Suppressor macrophage treated with lipopolysaccharide for 1 hour (primary cell): Measurements from ENCODE around the gene TMEM222.

ENCODE experiments used
- DNase-seq, 3 donors: peaks; one replicate each; pipeline ENCODE4 v3.0.0-alpha.2; 2020 to 2022

Gene TMEM222

GRCh38 chr1:27306892-27307761 is 14.8 kb upstream of the TMEM222 start:
- DNase-seq, result no peak

- DNase-seq, result no peak
Observed at GRCh38 chr1:27307874-27308598, 13.9 kb upstream of the TMEM222 start.

- DNase-seq, result peak in 1 of 3 donors; percentile 4
Observed at GRCh38 chr1:27314169-27314568, 7.8 kb upstream of the TMEM222 start.

- DNase-seq, result no peak
Observed at GRCh38 chr1:27314737-27315136, 7.2 kb upstream of the TMEM222 start.

GRCh38 chr1:27316860-27317259 is 5.1 kb upstream of the TMEM222 start:
- no peak for DNase-seq

- DNase-seq, result no peak
Observed at GRCh38 chr1:27318136-27318535, 3.8 kb upstream of the TMEM222 start.

GRCh38 chr1:27318596-27318995 is 3.4 kb upstream of the TMEM222 start:
- DNase-seq, result no peak

- no peak for DNase-seq
Observed at GRCh38 chr1:27322569-27323240, 742 bp downstream of the TMEM222 start.

GRCh38 chr1:27325286-27325685 is 3.3 kb downstream of the TMEM222 start:
- DNase-seq, result no peak

GRCh38 chr1:27327964-27328363 is 6.0 kb downstream of the TMEM222 start:
- DNase-seq, result no peak

- DNase-seq, result no peak
Observed at GRCh38 chr1:27330786-27331185, 8.8 kb downstream of the TMEM222 start.

GRCh38 chr1:27331426-27331825 is 9.5 kb downstream of the TMEM222 start:
- no peak for DNase-seq

GRCh38 chr1:27331922-27332321 is 10.0 kb downstream of the TMEM222 start:
- DNase-seq, result no peak

- peak; percentile 51 to 71 (median 67) for DNase-seq
Observed at GRCh38 chr1:27332536-27333281, 10.7 kb downstream of the TMEM222 start.

- no peak for DNase-seq
Observed at GRCh38 chr1:27333717-27334279, 11.8 kb downstream of the TMEM222 start.

GRCh38 chr1:27335506-27336422 is 13.8 kb downstream of the TMEM222 start:
- DNase-seq, result no peak

- no peak for DNase-seq
Observed at GRCh38 chr1:27336756-27337155, 14.8 kb downstream of the TMEM222 start.

- DNase-seq, result no peak
Observed at GRCh38 chr1:27338751-27339150, 16.8 kb downstream of the TMEM222 start.

GRCh38 chr1:27339213-27339612 is 17.2 kb downstream of the TMEM222 start:
- peak in 1 of 3 donors; percentile 34 for DNase-seq

GRCh38 chr1:27341525-27342252 is 19.7 kb downstream of the TMEM222 start, which contains the start of gene SYTL1:
SYTL1 (plus strand) TSS chr1:27342022; CDS start chr1:27345335, 3,313 bp downstream.
- DNase-seq, result peak; percentile 75 to 88 (median 82)
